HG03064 (cell line): ENCODE data around the gene ART4.

Experiments
- ATAC-seq: cut with Tn5 transposase; IDR thresholded peaks from one replicate; pipeline ENCODE4 v1.9.1; 2021; ENCODE audit warnings: low read depth; ENCODE audit not compliant: unreplicated experiment

The ART4 gene

GRCh38 chr12:14811486-14811885 lies 31.8 kb downstream of the ART4 start:
- no peak for ATAC-seq

GRCh38 chr12:14810953-14811483 lies 32.3 kb downstream of the ART4 start:
- ATAC-seq: no peak

- ATAC-seq: no peak
These were observed 33.0 kb downstream of the ART4 start for GRCh38 chr12:14810167-14810952.

GRCh38 chr12:14803830-14804160 lies 39.5 kb downstream of the ART4 start:
- peak; percentile 15 for ATAC-seq

GRCh38 chr12:14803011-14803829 lies 40.1 kb downstream of the ART4 start, which contains the start of the genes C12orf60 and WBP11:
Gene C12orf60 (plus strand): TSS chr12:14803670. CDS start chr12:14822936, 19,266 bp downstream.
Gene WBP11 (minus strand): TSS chr12:14803478. CDS start chr12:14801383, 2,095 bp downstream.
- ATAC-seq: peak; percentile 100

- ATAC-seq: no peak
These were observed 40.7 kb downstream of the ART4 start for GRCh38 chr12:14802721-14803010.

- no peak for ATAC-seq
These were observed 41.1 kb downstream of the ART4 start for GRCh38 chr12:14802247-14802646.

GRCh38 chr12:14795028-14795448 lies 48.3 kb downstream of the ART4 start:
- ATAC-seq: no peak

- ATAC-seq: no peak
These were observed 57.8 kb downstream of the ART4 start for GRCh38 chr12:14785568-14785967.

- no peak for ATAC-seq
These were observed 58.9 kb downstream of the ART4 start for GRCh38 chr12:14784471-14784870.

GRCh38 chr12:14782756-14783155 lies 60.6 kb downstream of the ART4 start:
- no peak for ATAC-seq

- no peak for ATAC-seq
These were observed 61.8 kb downstream of the ART4 start for GRCh38 chr12:14781563-14781962.

- ATAC-seq: no peak
These were observed 62.5 kb downstream of the ART4 start for GRCh38 chr12:14780859-14781258.

- ATAC-seq: no peak
These were observed 63.5 kb downstream of the ART4 start for GRCh38 chr12:14779834-14780233.

GRCh38 chr12:14777271-14777670 lies 66.1 kb downstream of the ART4 start:
- ATAC-seq: no peak

GRCh38 chr12:14776236-14776961 lies 66.9 kb downstream of the ART4 start:
- ATAC-seq: no peak

GRCh38 chr12:14775636-14775980 lies 67.7 kb downstream of the ART4 start:
- no peak for ATAC-seq
